Neural progenitor cell (in vitro differentiated cells): ENCODE results near the gene STAT5B. TPM values are rescaled to one million over a fixed set of nuclear protein-coding genes. Genes with fewer than 3 reads are reported as not detected.

Experiments used
- DNase-seq: peaks from one replicate; pipeline ENCODE4 v3.0.0-alpha.2; 2016; ENCODE audit warnings: low spot score
- H2AFZ ChIP-seq: fragments of 200-600 bp; sonication (generic); replicated peaks from 2 replicates; pipeline ENCODE4 v1.6.1; 2016; ENCODE audit warnings: antibody characterized with exemption
- H3F3A ChIP-seq: fragments of 200-600 bp; sonication (generic); 2 replicates; pipeline ENCODE4 v1.6.1; 2016; ENCODE audit warnings: antibody characterized with exemption, low read depth
- H3K27ac ChIP-seq: fragments of 200-600 bp; sonication (generic); 2 replicates; pipeline ENCODE4 v1.5.1; 2016; ENCODE audit warnings: mild to moderate bottlenecking
- H3K27me3 ChIP-seq: fragments of 200-600 bp; sonication (generic); 2 replicates; pipeline ENCODE4 v1.6.1; 2016; ENCODE audit warnings: mild to moderate bottlenecking, moderate library complexity
- H3K36me3 ChIP-seq: fragments of 200-600 bp; sonication (generic); 2 replicates; pipeline ENCODE4 v1.5.1; 2016
- H3K4me1 ChIP-seq: fragments of 200-600 bp; sonication (generic); 2 replicates; pipeline ENCODE4 v1.6.1; 2016; ENCODE audit warnings: mixed run types
- H3K4me2 ChIP-seq: fragments of 200-600 bp; sonication (generic); 2 replicates; pipeline ENCODE4 v1.6.1; 2016
- H3K4me3 ChIP-seq: fragments of 200-600 bp; sonication (generic); 2 replicates; pipeline ENCODE4 v1.5.1; 2016
- H3K79me2 ChIP-seq: fragments of 200-600 bp; sonication (generic); 2 replicates; pipeline ENCODE4 v1.6.1; 2016; ENCODE audit warnings: low read depth
- H3K9ac ChIP-seq: fragments of 200-600 bp; sonication (generic); 2 replicates; pipeline ENCODE4 v1.6.1; 2016
- H3K9me3 ChIP-seq: fragments of 200-600 bp; sonication (generic); 2 replicates; pipeline ENCODE4 v1.5.1; 2016; ENCODE audit warnings: low read depth
- H4K20me1 ChIP-seq: fragments of 200-600 bp; sonication (generic); 2 replicates; pipeline ENCODE4 v1.6.1; 2016; ENCODE audit warnings: low read depth
- H3K27ac Mint-ChIP-seq: 3 replicates; pipeline ENCODE4 v1.8.0; 2021; ENCODE audit warnings: mixed read lengths
- H3K27me3 Mint-ChIP-seq: 2 replicates; pipeline ENCODE4 v1.8.0; 2022; ENCODE audit warnings: low read depth, mild to moderate bottlenecking, inconsistent platforms, moderate library complexity, mixed read lengths; ENCODE audit not compliant: insufficient read depth
- H3K36me3 Mint-ChIP-seq: 3 replicates; pipeline ENCODE4 v1.8.0; 2021; ENCODE audit warnings: mixed read lengths
- H3K4me1 Mint-ChIP-seq: 3 replicates; pipeline ENCODE4 v1.8.0; 2021; ENCODE audit warnings: mixed read lengths
- H3K4me3 Mint-ChIP-seq: 3 replicates; pipeline ENCODE4 v1.8.0; 2021; ENCODE audit warnings: mild to moderate bottlenecking, moderate library complexity, mixed read lengths
- H3K9me3 Mint-ChIP-seq: 3 replicates; pipeline ENCODE4 v1.8.0; 2020; ENCODE audit warnings: mixed read lengths
- EZH2 ChIP-seq: fragments of 200-600 bp; sonication (generic); IDR thresholded peaks from 2 replicates; pipeline ENCODE4 v1.6.1; 2017; ENCODE audit warnings: antibody characterized with exemption, mild to moderate bottlenecking, moderate library complexity
- EZH2phosphoT487 ChIP-seq: fragments of 200-600 bp; sonication (generic); IDR thresholded peaks from 2 replicates; pipeline ENCODE4 v1.6.1; 2017; ENCODE audit warnings: antibody characterized with exemption
- total RNA-seq: library from RNA; depleted of rRNA; stranded (reverse); fragments of >200 nt; gene quantifications from 2 replicates; pipeline ENCODE4 v1.2.3, GENCODE V29; 2015; ENCODE audit warnings: low replicate concordance
- TF ChIP-seq, protein P1 (sequence below): fragments of 200-600 bp; sonication (generic); IDR thresholded peaks from 2 replicates; pipeline ENCODE4 v1.5.1; 2017; ENCODE audit warnings: antibody characterized with exemption, mild to moderate bottlenecking

The STAT5B gene
- total RNA-seq, 1 donor from 2014 or later: 96.4 TPM

DNA sequence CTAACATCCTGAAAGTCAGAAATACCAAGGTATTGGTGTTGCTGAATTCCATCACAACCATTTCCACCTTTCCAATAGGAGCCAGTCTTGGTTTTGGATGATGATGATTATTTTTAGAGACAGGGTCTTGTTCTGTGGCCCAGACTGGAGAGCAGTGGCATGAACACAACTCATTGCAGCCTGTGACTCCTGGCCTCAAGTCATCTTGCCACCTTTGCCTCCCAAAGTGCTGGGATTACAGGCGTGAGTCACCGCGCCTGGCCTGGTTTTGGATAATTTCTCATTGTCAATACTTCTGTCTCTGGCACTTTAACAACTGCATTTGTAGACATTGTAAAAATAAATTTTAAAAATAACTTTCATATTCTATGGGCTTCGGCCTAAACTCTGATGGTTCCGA is 22.6 kb downstream of the STAT5B start:
- Histone ChIP-seq H3F3A (peaks cover 3% of the 10 kb centered on the region), H3K4me3 (no peak overlapping the region), H3K36me3 (no peaks in the 10 kb centered on the region), H3K27me3 (no peaks in the 10 kb centered on the region), H4K20me1 (peaks cover 75% of the 10 kb centered on the region), H2AFZ (no peak overlapping the region), H3K4me2 (no peak overlapping the region), H3K27ac (no peak overlapping the region), H3K4me1 (peaks cover 6% of the 10 kb centered on the region), H3K9me3 (no peaks in the 10 kb centered on the region), H3K79me2 (peaks cover 93% of the 10 kb centered on the region), H3K9ac (no peak overlapping the region)
- H3K9me3 Mint-ChIP-seq: no peaks in the 10 kb centered on the region
- H3K36me3 Mint-ChIP-seq: peaks cover 2% of the 10 kb centered on the region
- no peak overlapping the region for H3K4me3 Mint-ChIP-seq
- no peaks in the 10 kb centered on the region for H3K27me3 Mint-ChIP-seq
- peaks cover 15% of the 10 kb centered on the region for H3K4me1 Mint-ChIP-seq
- DNase-seq: no peak
- TF ChIP-seq EZH2phosphoT487: no peak
- no peak for TF ChIP-seq EZH2
- TF ChIP-seq, protein P1, sequence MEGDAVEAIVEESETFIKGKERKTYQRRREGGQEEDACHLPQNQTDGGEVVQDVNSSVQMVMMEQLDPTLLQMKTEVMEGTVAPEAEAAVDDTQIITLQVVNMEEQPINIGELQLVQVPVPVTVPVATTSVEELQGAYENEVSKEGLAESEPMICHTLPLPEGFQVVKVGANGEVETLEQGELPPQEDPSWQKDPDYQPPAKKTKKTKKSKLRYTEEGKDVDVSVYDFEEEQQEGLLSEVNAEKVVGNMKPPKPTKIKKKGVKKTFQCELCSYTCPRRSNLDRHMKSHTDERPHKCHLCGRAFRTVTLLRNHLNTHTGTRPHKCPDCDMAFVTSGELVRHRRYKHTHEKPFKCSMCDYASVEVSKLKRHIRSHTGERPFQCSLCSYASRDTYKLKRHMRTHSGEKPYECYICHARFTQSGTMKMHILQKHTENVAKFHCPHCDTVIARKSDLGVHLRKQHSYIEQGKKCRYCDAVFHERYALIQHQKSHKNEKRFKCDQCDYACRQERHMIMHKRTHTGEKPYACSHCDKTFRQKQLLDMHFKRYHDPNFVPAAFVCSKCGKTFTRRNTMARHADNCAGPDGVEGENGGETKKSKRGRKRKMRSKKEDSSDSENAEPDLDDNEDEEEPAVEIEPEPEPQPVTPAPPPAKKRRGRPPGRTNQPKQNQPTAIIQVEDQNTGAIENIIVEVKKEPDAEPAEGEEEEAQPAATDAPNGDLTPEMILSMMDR: no peak
- H3K27ac Mint-ChIP-seq: no peak overlapping the region

DNA sequence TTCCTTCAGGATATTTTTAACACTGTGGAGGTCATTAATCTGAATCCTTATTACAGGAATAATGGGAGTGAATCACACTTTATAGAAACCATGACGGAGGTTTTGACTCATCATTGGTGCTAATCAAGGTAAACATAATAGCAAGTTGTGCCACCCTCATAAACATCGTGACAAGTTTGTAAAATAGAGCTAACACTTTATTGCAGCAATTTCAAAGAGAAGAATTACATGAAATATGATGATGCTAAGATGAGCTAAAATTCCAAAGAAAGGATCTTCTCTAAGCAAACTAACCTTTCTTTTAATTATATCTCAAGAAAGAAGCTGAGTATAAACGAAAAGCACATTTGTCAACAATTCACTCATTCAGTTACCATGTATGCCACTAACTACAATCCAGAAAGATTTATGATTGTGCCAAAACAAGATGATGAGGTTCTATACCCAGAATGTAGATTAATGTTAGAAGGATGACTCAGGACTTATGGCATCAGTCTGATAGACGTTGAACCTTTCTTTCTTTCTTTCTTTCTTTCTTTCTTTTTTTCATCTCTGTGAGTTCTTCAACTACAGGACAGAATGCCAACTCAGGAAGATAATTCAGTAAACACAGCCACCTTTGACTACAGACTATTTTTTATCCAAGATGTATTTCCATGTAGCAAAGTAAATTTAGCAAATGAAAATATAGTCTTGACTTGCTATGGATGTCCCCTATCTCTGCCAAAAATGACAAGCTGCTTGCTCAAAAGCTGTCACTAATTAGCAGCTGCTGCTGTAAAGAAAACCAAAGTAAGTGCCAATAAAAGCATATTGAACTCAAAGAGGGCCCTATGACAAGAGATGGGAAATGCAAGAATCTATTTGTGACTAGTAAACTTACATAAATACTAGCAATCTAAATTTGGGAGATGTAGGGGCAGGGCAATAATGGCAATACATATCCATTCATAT is 23.3 kb downstream of the STAT5B start:
- TF ChIP-seq, protein P1: no peak
- TF ChIP-seq EZH2phosphoT487 (no peak), EZH2 (no peak)
- Histone ChIP-seq H4K20me1 (peaks cover 76% of the 10 kb centered on the region), H3K4me1 (peaks cover 10% of the 10 kb centered on the region), H3K9me3 (no peaks in the 10 kb centered on the region), H3K27ac (no peak overlapping the region), H3K4me3 (no peak overlapping the region), H3K27me3 (no peaks in the 10 kb centered on the region), H2AFZ (no peak overlapping the region), H3K79me2 (peaks cover 96% of the 10 kb centered on the region), H3K4me2 (no peak overlapping the region), H3K9ac (no peak overlapping the region), H3K36me3 (no peaks in the 10 kb centered on the region), H3F3A (peaks cover 7% of the 10 kb centered on the region)
- DNase-seq: no peak
- no peak overlapping the region for H3K27ac Mint-ChIP-seq
- H3K4me3 Mint-ChIP-seq: no peak overlapping the region
- H3K36me3 Mint-ChIP-seq: peaks cover 2% of the 10 kb centered on the region
- H3K4me1 Mint-ChIP-seq: peaks cover 19% of the 10 kb centered on the region
- no peaks in the 10 kb centered on the region for H3K9me3 Mint-ChIP-seq
- H3K27me3 Mint-ChIP-seq: no peaks in the 10 kb centered on the region

DNA sequence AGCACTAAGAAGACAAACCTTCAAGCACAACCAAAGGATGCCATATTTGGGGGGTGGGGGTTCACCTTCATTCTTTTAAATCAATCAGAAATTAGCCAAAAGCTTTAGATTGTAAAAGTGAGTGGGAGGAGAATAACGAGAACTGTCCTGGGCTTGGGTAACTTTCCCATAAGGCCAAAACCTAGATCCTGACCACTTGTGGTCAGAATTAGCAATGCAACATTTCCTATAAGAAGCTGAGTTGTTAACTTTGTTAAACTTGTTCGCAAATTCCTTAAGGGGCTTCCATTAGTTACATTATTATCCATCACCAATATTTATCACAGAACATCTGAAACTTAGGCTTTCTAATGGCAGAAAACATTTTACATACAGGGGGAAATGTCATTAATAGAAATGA is 25.1 kb downstream of the STAT5B start:
- Histone ChIP-seq H3K27me3 (no peaks in the 10 kb centered on the region), H3K27ac (no peak overlapping the region), H2AFZ (no peak overlapping the region), H3K4me2 (no peak overlapping the region), H3K4me3 (no peak overlapping the region), H4K20me1 (peaks cover 82% of the 10 kb centered on the region), H3K79me2 (peaks cover 98% of the 10 kb centered on the region), H3F3A (peaks cover 7% of the 10 kb centered on the region), H3K4me1 (peaks cover 10% of the 10 kb centered on the region), H3K9me3 (no peaks in the 10 kb centered on the region), H3K9ac (no peak overlapping the region), H3K36me3 (no peaks in the 10 kb centered on the region)
- no peaks in the 10 kb centered on the region for H3K9me3 Mint-ChIP-seq
- peaks cover 2% of the 10 kb centered on the region for H3K36me3 Mint-ChIP-seq
- no peak overlapping the region for H3K27ac Mint-ChIP-seq
- TF ChIP-seq, protein P1: peak; percentile 31
- TF ChIP-seq EZH2phosphoT487: no peak
- no peak for TF ChIP-seq EZH2
- peaks cover 17% of the 10 kb centered on the region for H3K4me1 Mint-ChIP-seq
- no peak for DNase-seq
- no peak overlapping the region for H3K4me3 Mint-ChIP-seq
- no peaks in the 10 kb centered on the region for H3K27me3 Mint-ChIP-seq
